ENCODE results near the gene TSKU.

TSKU gene, protein sequence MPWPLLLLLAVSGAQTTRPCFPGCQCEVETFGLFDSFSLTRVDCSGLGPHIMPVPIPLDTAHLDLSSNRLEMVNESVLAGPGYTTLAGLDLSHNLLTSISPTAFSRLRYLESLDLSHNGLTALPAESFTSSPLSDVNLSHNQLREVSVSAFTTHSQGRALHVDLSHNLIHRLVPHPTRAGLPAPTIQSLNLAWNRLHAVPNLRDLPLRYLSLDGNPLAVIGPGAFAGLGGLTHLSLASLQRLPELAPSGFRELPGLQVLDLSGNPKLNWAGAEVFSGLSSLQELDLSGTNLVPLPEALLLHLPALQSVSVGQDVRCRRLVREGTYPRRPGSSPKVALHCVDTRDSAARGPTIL

DNA sequence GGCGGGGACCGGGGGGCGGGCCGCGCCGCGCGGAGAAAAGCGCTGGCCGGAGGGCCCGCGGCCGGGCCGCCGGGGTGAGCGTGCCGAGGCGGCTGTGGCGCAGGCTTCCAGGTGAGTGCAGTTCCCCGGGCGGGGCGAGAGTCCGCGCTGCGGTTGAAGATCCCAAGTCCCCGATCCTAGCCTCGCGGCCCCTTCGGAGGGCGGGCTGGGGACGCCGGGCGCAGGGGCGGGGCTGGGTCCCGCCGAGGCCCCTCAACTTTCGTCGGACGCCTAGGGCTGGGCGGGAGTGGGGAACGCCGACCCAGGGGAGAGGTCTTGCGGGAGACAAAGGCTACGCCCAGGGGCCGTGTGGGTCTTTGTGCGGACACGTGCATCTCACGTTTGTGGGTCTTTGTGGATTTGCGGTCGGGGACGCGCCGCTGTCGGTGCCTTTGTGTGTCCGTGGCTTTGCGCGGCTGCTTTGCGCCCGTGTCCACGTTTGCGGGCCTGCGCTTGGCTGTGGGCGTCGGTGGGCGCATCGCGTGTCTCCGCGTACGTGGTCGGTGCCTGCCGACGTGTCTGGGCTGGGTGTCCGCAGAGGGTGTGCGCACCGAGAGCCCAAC, at the start of gene TSKU:
Gene TSKU (plus strand): TSS at position 63 of the 602 bp plus-strand sequence. CDS start 12,261 bp downstream, outside the sequence.
- DNase-seq = no peak

DNA sequence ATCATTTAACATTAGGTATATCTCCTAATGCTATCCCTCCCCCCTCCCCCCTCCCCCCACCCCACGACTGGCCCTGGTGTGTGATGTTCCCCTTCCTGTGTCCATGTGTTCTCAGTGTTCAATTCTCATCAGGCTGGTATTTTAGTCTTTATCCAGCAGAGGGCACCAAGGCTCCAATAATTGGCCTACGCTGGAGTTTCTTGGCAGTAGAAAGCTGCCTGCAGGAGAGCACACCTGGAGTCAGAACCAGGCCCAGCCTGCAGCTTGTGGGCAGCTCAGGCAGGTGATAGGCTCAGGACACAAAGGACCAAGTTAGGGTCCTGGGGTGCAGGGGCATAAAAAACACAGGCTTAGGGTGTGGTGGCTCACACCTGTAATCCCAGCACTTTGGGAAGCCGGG, 49.2 kb upstream of the TSKU start:
- peak; percentile 53 to 88 for DNase-seq

DNA sequence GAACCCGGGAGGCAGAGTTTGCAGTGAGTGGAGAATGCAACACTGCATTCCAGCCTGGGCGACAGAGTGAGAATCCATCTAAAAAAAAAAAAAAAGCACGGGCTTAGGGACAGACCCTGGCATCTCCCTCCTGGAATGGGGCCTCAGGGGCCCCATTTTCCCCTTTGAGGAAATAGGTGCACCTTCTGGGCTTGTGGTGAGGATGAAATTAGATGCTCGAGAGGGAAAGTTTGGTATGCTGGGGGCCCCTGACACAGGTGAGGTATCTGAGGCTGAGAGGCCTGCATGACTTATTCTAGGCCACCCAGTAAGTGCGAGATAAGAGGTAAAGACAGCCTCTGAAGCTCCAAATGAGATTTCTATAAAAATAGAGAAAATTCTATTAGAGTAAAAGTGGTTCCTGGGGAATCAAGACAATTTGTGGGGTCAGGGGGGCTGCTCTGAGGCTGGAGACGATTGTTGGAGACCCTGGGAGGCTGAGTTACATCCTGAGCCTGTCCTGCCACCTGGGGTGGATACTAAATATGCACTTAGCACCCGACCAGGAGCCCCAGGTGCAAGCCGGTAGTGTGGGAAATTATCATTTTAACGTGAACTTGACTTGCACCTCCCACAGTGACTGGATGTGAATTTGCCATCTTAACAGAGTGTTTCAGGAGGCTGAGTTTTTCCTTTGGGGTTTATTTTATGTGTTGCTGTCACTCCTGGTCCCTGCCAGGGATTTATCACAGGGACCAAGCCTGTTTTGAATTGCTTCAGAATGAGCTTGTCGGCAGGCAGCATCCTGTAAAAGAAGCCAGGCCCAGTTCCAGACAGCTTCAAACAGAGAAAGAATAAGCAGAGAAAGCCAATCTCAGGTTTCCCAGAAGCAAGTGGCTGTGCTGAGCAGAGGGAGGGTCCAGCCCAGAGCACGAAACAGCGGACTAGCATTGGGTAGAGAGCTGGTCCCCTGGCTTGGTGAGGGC, 48.4 kb upstream of the TSKU start:
- DNase-seq = no peak

DNA sequence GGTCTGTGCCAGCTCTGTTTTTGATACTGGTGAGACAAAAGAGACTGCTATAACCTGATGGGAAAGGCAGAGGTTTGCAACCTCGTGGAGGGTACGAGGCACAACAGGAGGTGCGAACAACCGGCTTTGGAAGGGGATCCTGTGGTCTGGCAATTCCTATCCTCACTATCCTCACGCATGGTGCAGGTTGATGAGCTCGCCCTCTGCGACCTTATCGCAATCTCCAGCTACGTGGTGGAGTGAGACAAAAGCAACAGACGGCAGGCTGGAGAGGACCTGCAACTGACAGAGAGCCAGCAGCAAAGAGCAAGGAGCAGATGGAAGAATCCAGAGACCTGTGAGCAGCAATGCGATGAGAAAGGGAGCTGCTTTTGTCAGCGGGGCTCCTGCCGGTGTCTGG, 47.3 kb upstream of the TSKU start:
- DNase-seq = no peak

DNA sequence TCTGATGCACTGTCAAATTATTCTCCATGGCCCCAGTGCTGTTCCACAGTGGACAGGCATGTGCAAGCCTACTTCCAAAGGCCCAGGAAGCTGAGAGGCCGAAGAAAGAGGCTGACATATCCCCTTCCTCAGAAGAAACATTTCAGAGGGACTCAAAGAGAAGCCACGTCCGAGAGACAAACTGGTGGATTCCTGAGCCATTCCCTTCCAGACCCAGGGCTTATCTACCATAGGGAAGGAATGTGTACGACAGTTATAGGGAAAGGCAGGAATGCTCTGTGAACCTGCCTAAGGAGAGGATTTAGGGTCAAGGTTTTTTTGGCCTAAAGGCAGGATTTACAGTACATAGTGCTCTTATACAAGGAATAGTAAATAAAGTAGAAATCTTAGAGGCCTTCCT, 46.9 kb upstream of the TSKU start:
- no peak for DNase-seq

DNA sequence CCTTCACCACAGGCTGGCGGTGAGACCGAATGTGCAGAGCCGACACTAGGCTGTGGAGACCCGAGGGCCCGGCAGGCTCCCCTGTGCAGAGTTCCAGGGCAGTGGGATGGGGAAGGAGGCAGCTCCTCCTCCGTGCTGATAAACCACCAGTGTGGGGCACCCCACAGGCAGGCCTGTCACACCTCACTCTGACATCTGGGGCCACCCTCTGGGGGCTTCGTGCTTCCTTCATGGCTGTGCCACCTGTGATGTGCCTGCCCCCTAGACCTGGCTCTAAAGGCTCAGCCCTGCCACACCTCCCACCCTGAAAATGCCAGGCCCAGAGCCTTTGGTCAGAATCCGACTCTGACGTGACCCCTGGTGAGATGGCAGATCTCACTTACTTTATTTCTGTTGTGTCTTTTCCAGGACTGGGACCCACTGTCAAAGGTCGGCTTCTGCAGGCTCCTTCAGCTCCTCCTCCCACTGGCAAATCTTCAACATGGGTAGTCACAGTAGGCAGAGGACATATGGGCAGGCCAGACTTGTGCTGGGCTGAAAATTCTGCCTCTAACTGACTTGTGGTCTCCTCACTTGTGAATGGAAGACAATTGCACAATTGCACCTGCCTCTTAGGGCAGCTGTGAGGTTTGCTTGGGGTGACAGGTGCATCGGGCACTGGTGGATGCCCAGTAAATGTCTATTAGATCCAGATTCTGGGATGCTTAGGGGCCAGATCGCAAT, 46.2 kb upstream of the TSKU start:
- no peak for DNase-seq

DNA sequence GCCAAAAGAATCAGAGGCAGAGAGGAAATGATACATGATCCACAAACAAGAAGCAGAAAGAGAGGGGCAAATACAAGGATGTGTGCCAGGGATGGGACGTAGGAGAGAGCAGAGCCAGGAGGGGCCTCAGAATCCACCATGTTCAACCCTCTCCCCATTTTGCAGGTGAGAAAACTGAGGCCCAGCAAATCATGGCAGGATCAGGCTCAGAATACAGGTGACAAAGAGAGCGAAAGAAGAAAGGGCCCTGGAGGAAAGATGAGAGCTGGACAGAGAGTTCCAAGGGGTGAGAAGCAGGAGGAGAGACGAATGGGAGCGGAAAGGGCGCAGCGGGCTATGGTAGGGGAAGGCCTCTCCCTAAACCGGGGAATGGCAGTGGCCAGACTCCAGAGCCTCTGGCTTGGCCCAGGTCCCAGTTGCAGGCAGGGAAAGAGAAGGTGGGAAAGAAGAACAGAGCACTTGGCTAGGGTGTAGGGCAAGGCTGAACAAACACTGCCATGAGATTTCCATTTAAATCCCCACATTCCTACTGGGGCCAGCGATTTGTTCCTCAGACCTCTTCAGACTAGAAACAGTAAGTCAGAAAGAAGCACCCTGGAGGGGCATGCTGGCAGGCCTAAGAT, 44.4 kb upstream of the TSKU start:
- DNase-seq = no peak

DNA sequence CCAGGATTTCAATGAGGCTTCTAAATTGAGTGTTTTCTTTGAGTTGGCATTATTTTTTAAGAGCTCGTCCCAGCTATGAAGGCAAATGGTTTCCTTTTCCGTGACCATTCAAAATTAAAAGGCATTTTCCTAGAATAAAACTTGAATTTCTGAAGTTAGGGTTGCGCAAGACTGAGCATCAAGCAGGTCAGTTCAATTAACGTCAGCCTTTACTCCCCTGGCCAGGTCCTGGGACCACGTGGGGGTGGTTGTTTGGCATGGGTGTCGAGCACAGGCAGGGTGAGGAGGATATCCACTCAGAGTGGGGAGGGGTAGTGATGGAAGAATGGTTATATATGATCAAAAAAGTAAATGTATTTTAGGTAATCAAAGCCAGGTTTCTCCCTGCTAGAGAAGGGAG, 43.4 kb upstream of the TSKU start:
- no peak for DNase-seq

DNA sequence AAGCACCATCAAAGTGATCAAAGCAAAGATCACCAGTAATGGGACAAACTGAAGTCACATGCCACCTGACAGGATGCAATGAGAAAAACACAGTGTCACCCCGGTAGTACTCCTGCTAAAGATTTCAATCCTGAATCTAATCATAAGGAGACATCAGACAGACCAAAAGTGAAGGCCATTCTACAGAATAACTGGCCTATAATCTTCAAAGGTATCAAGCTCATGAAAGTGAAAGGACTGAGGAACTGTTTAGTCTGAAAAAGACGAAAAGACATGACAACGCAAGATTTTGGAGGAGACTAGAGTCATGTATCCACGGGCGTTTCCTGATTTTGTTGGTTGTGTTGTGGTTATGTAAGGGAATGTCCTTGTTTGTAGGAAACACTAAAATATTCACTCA, 42.4 kb upstream of the TSKU start:
- DNase-seq = peak; percentile 22 to 35

DNA sequence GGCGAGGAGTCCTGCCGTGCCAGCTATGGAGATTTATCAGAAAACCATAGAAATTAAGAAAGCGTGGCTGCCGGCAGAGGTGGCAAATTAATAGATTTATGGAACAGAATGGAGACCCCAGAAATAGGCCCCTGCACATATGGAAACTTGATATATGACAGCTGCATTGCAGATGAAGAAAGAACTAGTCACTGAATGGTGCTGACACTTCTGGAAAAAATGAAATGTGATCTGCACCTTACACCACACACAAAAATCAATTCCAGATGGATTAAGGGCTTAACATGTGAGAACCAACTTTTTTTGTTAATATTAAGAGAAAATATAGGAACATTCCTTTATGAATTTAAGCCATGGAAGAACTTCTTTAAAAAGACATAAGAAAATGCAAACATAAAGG, 40.3 kb upstream of the TSKU start:
- DNase-seq = no peak

DNA sequence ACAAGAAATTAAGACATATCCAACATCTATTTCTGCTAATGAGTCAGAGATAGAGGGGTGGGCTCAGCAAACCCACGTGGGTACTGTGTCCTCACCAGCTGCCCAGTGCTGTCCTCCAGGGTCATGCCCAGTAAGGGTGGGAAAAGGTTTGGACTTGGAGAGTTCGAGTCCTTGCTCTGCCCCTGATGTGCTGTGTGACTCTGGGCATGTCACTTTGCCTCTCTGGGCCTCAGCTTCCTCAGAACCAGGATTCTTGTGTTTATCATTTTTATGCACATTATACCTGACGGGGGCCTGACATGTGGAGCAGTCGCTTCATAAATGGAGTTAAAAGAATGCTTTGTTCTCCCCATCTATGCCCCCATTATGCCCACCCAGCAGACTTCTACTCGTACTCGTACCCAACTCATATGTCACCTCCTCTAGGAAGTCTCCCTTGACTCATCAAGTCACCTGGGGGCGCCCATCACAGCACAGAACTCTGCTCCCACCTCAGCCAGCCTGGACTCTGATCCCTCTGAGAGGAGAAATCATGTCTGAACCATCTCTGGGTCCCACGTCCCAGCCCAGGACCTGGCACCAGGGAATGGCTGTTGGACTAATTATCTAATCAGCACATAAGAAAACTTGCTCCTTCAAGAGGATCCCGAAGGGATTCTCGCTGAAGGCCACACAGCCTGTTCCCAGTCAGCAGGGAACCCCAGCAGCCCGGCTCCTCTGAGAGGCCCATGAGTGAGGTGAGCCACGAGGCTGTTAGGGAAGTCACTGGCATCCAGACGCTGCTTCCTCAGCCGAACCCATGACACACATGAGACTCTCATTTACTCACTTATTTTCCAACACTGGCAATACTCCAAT, 38.7 kb upstream of the TSKU start:
- peak; percentile 73 to 91 for DNase-seq

DNA sequence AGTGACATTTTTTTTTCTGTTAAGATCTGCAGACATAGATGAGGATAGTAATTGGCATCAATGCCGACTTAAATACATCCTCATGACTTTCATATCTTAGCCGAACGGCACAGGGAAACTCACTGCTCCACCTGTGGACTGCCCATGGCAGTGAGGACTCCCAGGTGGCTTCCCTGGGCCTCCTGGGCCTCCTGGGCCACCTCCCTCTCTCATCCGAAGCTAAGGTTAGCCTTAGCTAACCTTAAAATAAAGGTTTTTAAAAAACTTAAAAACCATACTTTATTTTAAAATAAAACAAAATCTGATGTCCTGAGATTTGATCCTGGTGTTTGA, 38.1 kb upstream of the TSKU start:
- DNase-seq = no peak

DNA sequence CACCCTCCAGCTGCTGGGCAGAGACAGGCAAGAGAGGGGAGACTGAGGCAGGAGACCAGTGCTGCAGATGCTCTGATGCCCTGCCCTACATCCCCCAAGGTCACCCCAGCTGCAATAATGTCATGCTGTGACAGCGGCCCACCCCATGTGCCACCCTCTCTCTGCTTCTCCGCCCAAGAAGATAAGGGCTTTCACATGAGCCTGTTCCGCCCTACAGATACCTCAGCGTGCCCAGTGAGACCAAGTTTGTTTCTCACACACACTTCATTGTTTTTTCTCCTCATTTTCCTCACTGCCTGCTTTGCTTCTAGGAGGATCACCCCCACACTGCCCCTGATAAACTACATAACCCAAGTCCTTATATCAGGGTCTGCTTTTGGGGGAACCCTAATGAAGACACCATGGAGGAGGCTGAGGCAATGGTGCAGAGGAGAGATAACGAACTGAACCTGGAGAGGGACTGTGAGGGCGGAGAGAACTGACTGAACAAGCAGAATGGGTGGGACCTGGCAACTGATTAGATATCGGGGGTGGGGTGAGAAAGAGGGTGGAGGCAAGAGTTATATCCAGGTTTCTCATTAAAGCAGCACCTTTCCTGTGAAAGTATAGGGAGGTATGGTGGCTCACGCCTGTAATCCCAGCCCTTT, 37.5 kb upstream of the TSKU start:
- no peak for DNase-seq

DNA sequence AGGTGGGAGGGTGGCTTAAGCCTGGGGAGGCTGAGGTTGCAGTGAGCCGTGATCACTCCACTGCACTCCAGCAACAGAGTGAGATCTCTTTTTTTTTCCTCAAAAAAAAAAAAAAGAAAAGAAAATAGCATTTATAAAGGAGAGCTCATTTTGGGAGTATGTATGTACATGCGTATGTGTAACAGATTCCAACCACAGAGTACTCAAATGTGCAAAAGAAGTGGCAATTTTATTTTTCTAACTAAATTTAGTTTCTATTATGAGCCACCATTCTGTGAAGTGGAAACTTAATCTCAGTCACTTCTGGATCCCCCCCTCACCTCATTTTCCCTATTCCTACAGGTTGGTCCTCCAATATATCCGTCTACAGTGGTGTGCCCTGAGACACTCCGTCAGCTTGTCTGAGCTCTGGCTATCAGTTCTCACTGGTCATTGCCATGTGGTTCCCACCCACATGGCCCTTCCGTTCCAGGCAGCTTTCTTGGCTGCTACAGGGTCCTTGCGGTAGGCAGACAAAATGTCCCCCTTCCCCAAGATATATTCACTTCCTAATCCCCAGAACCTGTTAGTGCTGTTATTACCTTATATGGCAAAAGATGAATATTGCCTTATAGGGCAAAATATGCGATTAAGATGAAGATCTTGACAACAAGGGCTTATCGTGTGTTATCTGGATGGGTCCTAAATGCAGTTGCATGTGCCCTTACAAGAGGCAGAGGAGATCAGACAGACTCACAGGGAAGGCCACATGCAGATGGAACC, 35.8 kb upstream of the TSKU start:
- no peak for DNase-seq

DNA sequence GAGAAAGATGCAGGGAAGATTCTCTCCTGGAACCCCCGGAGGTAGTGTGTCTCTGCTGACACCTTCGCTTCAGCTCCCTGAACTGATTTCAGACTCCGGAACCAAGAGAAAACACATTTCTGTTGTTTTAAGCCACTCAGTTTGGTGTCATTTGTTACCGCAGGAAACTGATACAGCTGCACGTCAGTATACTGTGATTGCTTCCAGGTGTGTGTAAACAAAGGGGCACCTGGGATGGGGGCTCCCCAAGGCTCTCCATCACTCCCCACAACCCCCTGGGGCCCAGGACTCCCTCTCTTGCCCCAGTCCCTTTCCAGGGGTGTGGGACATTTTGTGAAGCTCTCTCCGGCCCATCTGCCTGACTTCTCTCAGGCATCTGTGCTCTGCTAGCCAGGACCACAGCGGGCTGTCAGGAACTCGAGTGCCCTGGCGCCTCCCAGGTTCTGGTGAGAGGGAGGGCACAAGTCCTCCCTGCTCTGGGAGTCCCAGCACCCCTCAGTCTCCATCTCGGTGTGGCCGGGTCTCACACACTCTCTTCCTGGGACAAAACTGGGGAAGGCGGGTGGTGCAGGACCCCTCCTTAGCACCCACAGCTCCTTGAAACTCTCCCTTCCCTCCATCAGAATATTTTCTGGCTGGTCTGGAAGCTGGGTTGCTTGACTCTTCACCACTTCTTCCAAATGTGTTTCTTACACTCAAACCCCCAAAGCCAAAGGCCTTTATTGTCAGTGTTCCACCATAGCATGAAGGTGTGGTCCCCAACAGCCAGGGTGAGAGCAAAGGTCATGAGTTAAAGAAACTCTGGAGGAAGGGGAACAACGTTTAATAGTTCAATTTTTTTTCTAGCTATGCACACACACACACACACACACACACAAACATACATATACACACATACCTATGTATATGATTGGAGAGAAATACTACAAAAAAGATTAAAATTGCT, 35.0 kb upstream of the TSKU start:
- DNase-seq = no peak

DNA sequence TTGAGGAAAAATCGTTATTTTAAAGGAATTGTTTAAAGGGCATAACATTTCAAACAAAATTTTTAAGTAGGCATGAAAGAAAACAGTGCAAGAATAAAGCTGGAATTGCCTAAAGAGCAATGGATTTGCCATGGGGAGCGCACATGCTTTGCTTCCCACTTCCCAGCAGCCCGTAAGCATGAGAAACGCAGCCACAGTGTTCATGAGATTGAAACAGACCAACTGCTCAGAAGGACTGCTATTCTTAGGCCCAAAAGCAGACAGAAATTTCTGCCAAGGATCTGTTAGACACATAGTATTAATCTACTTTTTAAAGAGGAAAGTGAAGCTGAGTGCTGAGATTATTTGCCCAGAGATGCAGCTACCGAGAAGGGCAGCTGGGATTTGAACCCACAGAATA, 34.2 kb upstream of the TSKU start:
- DNase-seq = no peak

DNA sequence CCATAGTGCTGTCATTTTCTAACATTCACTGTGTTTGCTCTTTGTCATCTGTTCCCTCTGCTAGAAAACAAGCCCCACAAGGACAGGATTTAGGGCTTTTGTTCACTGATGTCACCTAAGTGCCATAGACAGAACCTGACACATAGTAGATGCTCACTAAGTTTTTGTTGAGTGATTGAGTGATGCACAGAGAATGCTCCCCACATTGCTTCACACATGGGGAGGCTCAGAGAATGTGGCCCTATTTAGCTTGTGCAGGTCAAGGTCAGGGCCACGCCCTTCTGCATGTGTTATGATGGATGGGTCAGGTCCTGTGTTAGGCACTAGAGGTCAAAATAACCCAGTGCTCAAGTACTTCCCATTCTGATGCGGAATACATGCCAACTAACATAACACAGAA, 33.1 kb upstream of the TSKU start:
- DNase-seq = no peak

DNA sequence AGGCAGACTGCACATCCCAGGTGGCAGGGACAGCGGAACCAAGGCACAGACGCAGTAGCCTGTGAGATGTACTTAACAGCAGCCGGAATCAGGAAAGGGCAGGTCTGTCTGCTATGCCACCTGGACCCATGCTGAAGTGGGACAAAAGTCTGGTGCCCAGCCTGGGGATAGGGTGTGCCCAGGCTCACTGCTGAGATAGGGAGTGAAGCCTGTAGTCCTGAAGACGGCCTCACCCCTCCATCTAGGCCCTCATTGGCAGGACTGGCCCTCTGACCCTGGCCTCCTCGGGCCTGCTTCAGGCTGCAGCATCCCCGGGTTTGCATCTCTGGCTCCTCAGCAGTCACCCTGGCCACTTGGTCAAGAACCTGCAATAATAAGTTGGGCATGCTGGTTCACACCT, 32.4 kb upstream of the TSKU start:
- no peak for DNase-seq

Data from inflammatory macrophage treated with lipopolysaccharide for 1 hour (primary cell).